Astrocyte (in vitro differentiated cells and primary cell): ENCODE data around the gene TM9SF1. TPM values are rescaled to one million over a fixed set of nuclear protein-coding genes. Genes with fewer than 3 reads are reported as not detected.

ENCODE experiments used
- DNase-seq: peaks from one replicate; pipeline ENCODE4 v3.0.0-alpha.2; 2010; ENCODE audit warnings: low read depth
- FAIRE-seq: peaks from 2 replicates; lab custom pipeline; 2011; peaks lifted over from hg19 to GRCh38; lab: Jason Lieb, UNC
- H2AFZ ChIP-seq: 2 replicates; pipeline ENCODE4 v1.6.0; 2012; ENCODE audit warnings: low read depth, low read length, inconsistent platforms
- H3K27ac ChIP-seq: 2 replicates; pipeline ENCODE4 v1.5.1; 2011; ENCODE audit warnings: low read depth, low read length, inconsistent platforms
- H3K27me3 ChIP-seq: 2 replicates; pipeline ENCODE4 v1.6.0; 2011; ENCODE audit warnings: low read length, inconsistent platforms; ENCODE audit not compliant: insufficient read depth
- H3K36me3 ChIP-seq: 2 replicates; pipeline ENCODE4 v1.5.1; 2011; ENCODE audit warnings: low read length, inconsistent platforms; ENCODE audit not compliant: insufficient read depth
- H3K4me1 ChIP-seq: 2 replicates; pipeline ENCODE4 v1.5.1; 2011; ENCODE audit warnings: low read length, inconsistent platforms; ENCODE audit not compliant: insufficient read depth
- H3K4me2 ChIP-seq: 2 replicates; pipeline ENCODE4 v1.6.0; 2012; ENCODE audit warnings: low read length, inconsistent platforms
- H3K4me3 ChIP-seq: 2 replicates; pipeline ENCODE4 v1.5.1; 2011; ENCODE audit warnings: low read depth, mild to moderate bottlenecking, low read length, inconsistent platforms; ENCODE audit not compliant: insufficient read depth
- H3K79me2 ChIP-seq: 2 replicates; pipeline ENCODE4 v1.6.0; 2012; ENCODE audit warnings: mild to moderate bottlenecking, low read length, inconsistent platforms; ENCODE audit not compliant: insufficient read depth
- H3K9ac ChIP-seq: 2 replicates; pipeline ENCODE4 v1.6.0; 2012; ENCODE audit warnings: mild to moderate bottlenecking, low read length, inconsistent platforms
- H3K9me3 ChIP-seq: 2 replicates; pipeline ENCODE4 v1.5.1; 2012; ENCODE audit warnings: low read depth, mild to moderate bottlenecking, low read length, inconsistent platforms; ENCODE audit not compliant: insufficient read depth
- H4K20me1 ChIP-seq: 2 replicates; pipeline ENCODE4 v1.6.0; 2012; ENCODE audit warnings: low read length, inconsistent platforms; ENCODE audit not compliant: insufficient read depth
- H3K27ac Mint-ChIP-seq: one replicate; pipeline ENCODE4 v1.8.0; 2021; ENCODE audit warnings: mild to moderate bottlenecking, mixed read lengths; ENCODE audit not compliant: unreplicated experiment
- H3K27me3 Mint-ChIP-seq: one replicate; pipeline ENCODE4 v1.8.0; 2021; ENCODE audit warnings: low read depth, mixed read lengths; ENCODE audit not compliant: unreplicated experiment
- H3K36me3 Mint-ChIP-seq: one replicate; pipeline ENCODE4 v1.8.0; 2021; ENCODE audit warnings: low read depth, mixed read lengths; ENCODE audit not compliant: unreplicated experiment
- H3K4me1 Mint-ChIP-seq: one replicate; pipeline ENCODE4 v1.8.0; 2021; ENCODE audit warnings: low read depth, mixed read lengths; ENCODE audit not compliant: unreplicated experiment
- H3K4me3 Mint-ChIP-seq: one replicate; pipeline ENCODE4 v1.8.0; 2021; ENCODE audit warnings: mild to moderate bottlenecking, moderate library complexity, mixed read lengths; ENCODE audit not compliant: unreplicated experiment
- H3K9me3 Mint-ChIP-seq: one replicate; pipeline ENCODE4 v1.8.0; 2021; ENCODE audit warnings: mild to moderate bottlenecking, mixed read lengths; ENCODE audit not compliant: unreplicated experiment
- CTCF ChIP-seq: IDR thresholded peaks from 2 replicates; pipeline ENCODE4 v1.5.1; 2011; ENCODE audit warnings: low read depth, mild to moderate bottlenecking, inconsistent platforms, low read length, moderate library complexity; ENCODE audit not compliant: insufficient read depth
- EZH2 ChIP-seq: IDR thresholded peaks from 2 replicates; pipeline ENCODE4 v1.6.1; 2012; ENCODE audit warnings: mild to moderate bottlenecking, low read length, inconsistent platforms; ENCODE audit not compliant: insufficient read depth
- total RNA-seq: library from RNA; stranded (reverse); gene quantifications from 2 replicates; pipeline ENCODE4 v1.2.1, GENCODE V29; 2021

The TM9SF1 gene
- total RNA-seq, 1 donor from 2014 or later = 59.3 TPM

DNA sequence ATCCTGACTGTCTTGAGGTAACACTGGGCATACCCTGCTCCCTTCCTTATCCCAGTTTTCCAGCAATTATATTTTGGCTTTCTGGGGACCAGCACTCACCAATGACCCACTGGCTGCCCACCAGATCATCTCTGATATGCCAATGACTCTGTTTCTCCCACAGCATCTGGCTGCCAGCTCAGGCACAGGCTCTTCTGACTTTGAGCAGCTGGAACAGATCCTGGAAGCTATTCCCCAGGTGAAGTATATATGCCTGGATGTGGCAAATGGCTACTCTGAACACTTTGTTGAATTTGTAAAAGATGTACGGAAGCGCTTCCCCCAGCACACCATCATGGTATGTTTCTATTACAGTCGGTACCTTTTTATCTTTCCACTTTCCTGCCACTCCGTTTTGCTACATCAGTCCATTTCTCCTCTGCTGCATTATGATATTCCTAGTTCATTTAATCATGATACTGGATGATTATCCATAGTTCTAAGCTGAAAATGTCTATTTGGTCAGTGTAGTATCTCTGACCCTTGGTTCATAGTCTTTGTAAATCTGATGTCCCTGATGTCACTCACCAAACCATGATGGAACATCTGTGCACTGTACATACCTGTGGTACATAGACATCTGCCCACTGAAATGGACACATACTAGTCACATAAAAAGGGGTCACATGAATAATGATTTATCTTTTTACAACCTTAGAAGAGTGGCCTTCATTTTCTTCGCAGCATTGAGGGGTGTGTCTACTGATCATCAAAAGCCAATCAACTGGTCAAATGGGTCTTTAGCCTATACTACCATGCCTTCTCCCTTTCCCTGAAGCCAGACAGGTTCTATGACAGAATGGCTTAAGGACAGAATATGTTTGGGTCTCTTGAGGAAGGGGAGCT is 40.8 kb upstream of the TM9SF1 start:
- Histone ChIP-seq H3K9me3 (no peaks in the 10 kb centered on the region), H3K27me3 (no peaks in the 10 kb centered on the region), H3K36me3 (peaks cover 51% of the 10 kb centered on the region), H4K20me1 (peaks cover 18% of the 10 kb centered on the region), H3K4me2 (no peak overlapping the region), H3K4me3 (no peak overlapping the region), H3K27ac (no peak overlapping the region), H3K9ac (no peak overlapping the region), H3K4me1 (peaks cover 32% of the 10 kb centered on the region), H2AFZ (no peak overlapping the region), H3K79me2 (peaks cover 79% of the 10 kb centered on the region)
- no peak overlapping the region for H3K27ac Mint-ChIP-seq
- H3K9me3 Mint-ChIP-seq = no peaks in the 10 kb centered on the region
- FAIRE-seq = no peak
- TF ChIP-seq CTCF (no peak), EZH2 (no peak)
- H3K4me3 Mint-ChIP-seq = peak overlapping the region; percentile 17
- peaks cover 39% of the 10 kb centered on the region for H3K36me3 Mint-ChIP-seq
- H3K4me1 Mint-ChIP-seq = peaks cover 49% of the 10 kb centered on the region
- no peaks in the 10 kb centered on the region for H3K27me3 Mint-ChIP-seq
- no peak for DNase-seq

DNA sequence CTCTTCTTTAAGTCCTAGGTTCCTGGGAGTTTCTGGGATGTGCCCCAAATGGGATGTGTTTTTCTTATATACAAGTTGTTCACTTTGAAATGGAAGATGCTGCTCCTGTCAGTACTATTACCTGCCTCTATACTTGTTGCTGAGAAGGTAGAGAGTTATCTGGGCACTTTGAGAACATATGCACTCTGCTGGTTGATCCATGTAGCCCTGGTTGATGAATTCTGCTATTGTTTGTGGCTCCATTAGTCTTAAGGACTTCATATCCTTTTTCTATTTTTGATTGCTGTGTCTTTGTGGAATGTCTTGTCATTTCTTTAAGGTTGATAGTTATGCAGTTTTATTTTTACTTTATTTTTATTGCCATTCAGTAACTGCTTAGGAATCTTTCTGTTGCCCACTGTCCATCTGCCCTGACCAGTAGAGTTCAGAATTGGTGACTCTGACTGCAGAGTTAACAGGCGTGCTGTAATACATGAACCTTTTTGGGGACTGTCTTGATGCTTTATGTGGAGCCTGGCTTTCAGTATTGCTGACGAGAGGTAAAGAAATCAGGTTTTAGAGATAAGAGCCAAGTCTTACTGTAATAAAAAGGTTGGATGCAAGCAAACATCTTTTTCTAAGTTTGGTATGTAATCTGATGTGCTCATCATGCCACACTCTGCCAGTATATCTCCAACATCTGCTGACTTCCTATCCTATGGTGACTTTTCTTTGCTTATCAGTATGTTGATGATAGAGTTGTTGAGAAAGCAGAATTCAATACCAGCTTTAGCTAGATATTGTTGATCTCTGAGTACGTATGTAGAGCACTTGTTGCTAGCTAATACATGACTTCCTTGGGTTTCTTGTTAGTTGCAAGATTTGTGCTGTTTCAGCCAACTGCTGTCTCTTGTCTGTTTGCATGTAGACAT is 39.1 kb upstream of the TM9SF1 start:
- Histone ChIP-seq H2AFZ (no peak overlapping the region), H4K20me1 (peaks cover 3% of the 10 kb centered on the region), H3K9me3 (no peaks in the 10 kb centered on the region), H3K27me3 (no peaks in the 10 kb centered on the region), H3K79me2 (peaks cover 75% of the 10 kb centered on the region), H3K36me3 (peaks cover 34% of the 10 kb centered on the region), H3K4me3 (no peak overlapping the region), H3K27ac (no peak overlapping the region), H3K4me2 (peak overlapping the region; percentile 32), H3K9ac (no peak overlapping the region), H3K4me1 (peaks cover 17% of the 10 kb centered on the region)
- no peak for FAIRE-seq
- Mint-ChIP-seq H3K9me3 (no peaks in the 10 kb centered on the region), H3K4me1 (peaks cover 35% of the 10 kb centered on the region), H3K4me3 (peak overlapping the region; percentile 60), H3K27me3 (no peaks in the 10 kb centered on the region), H3K36me3 (peaks cover 32% of the 10 kb centered on the region), H3K27ac (no peak overlapping the region)
- TF ChIP-seq CTCF = no peak
- TF ChIP-seq EZH2 = no peak
- no peak for DNase-seq
